Stimulated activated naive CD8-positive, alpha-beta T cell treated with anti-CD3 and anti-CD28 coated beads, Interleukin-15, amount 100 ng/mL, for 72 hours (primary cell): ENCODE data around the gene PLXDC2.

Source experiments
- ATAC-seq: fragments of 150-1000 bp; cut with Tn5 transposase; 2 replicates; pipeline ENCODE4 v1.10.0; 2021; ENCODE audit warnings: mild to moderate bottlenecking, moderate library complexity
- DNase-seq, 2 donors: peaks; one replicate each; pipeline ENCODE4 v3.0.0; 2021 to 2022
- H3K27ac Mint-ChIP-seq, 2 donors: one replicate each; pipeline ENCODE4 v1.8.0; 2022; ENCODE audit warnings: mild to moderate bottlenecking in 2 of 2, mixed read lengths in 2 of 2, moderate library complexity in 2 of 2
- H3K27me3 Mint-ChIP-seq: one replicate; pipeline ENCODE4 v1.8.0; 2022; ENCODE audit warnings: mixed read lengths
- H3K4me1 Mint-ChIP-seq: one replicate; pipeline ENCODE4 v1.8.0; 2022; ENCODE audit warnings: mild to moderate bottlenecking, mixed read lengths
- H3K4me3 Mint-ChIP-seq, 2 donors: one replicate each; pipeline ENCODE4 v1.8.0; 2022; ENCODE audit warnings: mild to moderate bottlenecking in 2 of 2, mixed read lengths in 2 of 2, moderate library complexity in 1 of 2
- H3K9me3 Mint-ChIP-seq, 2 donors: one replicate each; pipeline ENCODE4 v1.8.0; 2022; ENCODE audit warnings: mixed read lengths in 2 of 2

Gene PLXDC2

DNA sequence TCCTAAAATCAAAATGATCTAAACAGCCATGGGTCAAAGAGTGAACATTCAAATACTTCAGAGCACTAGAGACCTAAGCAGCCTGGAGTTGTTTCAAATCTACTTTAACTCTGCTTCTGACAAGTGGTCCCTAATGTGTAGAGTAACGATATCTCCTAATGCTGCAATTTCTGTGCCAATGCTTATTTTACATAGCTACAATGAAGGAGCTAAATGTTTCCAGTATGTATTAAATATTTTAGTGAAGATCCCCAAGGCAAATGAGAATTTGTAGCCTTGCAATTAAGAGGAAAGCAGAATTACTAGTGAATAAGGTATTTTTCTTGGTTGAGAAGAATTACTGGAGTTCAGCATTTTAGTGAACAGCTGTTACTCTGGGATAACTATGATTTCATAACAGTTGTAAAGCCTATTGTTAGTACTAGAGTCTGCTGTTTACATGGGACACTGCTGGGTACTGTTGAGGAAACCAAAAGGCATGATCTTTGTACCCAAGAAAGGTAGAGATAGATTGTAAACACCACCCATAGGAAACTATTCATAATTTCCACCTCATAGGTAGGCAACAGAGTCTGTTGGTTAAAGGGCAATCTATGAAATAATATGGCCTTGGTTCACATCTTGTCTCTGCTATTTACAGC, 271.9 kb downstream of the PLXDC2 start:
- Mint-ChIP-seq H3K9me3 (peaks cover 0 to 4% of the 10 kb centered on the region in 2 donors), H3K27me3 (no peaks in the 10 kb centered on the region), H3K4me1 (no peaks in the 10 kb centered on the region), H3K27ac (no peak overlapping the region), H3K4me3 (no peak overlapping the region)
- DNase-seq (no peak), ATAC-seq (no peak)

DNA sequence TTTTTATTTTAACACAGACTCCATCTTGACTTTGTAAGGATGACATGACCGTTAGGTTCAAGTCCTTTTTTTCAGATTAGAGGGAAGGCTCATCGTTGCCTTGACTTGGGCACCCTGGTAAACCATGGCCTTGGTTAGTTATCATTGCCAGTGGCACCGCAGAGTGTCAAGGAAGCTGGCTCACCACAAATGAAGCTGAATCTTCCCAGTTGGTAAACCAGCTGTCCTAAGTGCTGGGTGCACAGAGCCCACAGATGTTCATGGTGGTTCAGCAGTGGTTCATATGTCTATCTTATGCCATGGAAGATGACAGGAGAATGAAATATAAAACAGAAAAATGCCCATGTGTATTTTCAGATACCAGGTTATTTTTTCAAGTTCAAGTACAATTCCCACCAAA, 273.6 kb downstream of the PLXDC2 start:
- no peaks in the 10 kb centered on the region for H3K4me1 Mint-ChIP-seq
- H3K9me3 Mint-ChIP-seq: peaks cover 0 to 4% of the 10 kb centered on the region in 2 donors
- no peaks in the 10 kb centered on the region for H3K27me3 Mint-ChIP-seq
- ATAC-seq (no peak), DNase-seq (no peak)
- no peak overlapping the region for H3K27ac Mint-ChIP-seq
- no peak overlapping the region for H3K4me3 Mint-ChIP-seq

DNA sequence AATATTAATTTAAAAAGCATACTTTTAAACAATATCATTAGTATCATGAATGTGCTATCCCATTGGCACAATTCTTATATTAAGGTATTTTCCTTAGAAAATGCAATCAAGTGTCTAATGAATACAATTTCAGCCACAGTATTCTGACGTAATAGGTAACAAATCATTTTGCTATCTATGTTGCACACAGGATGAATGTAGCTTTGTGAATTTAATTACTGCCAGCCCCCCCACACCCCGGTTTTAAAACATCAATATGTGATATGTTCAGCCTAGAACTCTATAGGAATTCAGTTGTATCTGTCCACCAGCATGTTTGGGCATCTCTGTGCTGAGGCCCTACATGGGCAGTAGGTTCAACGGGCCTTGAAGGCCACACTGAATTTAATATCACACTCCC, 274.6 kb downstream of the PLXDC2 start:
- Mint-ChIP-seq H3K27me3 (no peaks in the 10 kb centered on the region), H3K4me1 (no peaks in the 10 kb centered on the region), H3K4me3 (no peak overlapping the region), H3K27ac (no peak overlapping the region), H3K9me3 (peaks cover 0 to 4% of the 10 kb centered on the region in 2 donors)
- no peak for DNase-seq
- no peak for ATAC-seq

DNA sequence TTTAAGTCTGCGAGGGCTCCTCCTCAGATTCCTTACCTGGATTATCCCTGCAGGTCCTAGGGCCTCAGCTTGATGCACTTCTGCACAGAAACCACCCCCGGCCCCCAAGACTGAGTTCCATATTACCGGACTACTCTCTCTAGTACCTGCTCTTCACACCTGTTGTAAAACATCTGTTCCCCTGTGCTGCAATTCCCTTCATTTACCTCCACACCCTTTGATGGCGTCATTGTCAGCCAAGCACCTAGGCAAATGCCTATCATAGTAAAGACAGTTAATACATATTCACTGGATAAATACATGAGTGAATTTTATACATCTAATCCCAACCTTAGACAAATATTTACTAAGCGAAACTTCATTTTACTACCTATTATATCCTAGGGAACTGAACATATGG, 275.5 kb downstream of the PLXDC2 start:
- no peaks in the 10 kb centered on the region for H3K4me1 Mint-ChIP-seq
- H3K27ac Mint-ChIP-seq: no peak overlapping the region
- H3K27me3 Mint-ChIP-seq: no peaks in the 10 kb centered on the region
- no peak for DNase-seq
- no peak for ATAC-seq
- H3K4me3 Mint-ChIP-seq: no peak overlapping the region
- H3K9me3 Mint-ChIP-seq: peaks cover 0 to 4% of the 10 kb centered on the region in 2 donors

DNA sequence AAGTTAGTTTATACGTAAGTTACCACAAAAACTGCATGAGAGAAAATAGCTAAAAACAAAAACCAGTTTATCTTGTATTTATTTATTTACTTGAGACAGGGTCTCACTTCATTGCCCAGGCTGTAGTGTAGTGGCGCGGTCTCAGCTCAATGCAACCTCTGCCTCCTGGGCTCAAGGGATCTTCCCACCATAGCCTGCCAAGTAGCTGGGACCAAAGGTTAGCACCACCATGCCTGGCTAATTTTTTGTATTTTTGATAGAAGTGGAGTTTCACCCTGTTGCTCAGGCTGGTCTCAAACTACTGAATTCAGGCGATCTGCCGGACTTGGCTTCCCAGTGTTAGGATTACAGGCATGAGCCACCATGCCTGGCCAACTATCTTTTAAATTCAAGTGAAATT, 277.4 kb downstream of the PLXDC2 start:
- Mint-ChIP-seq H3K4me1 (no peaks in the 10 kb centered on the region), H3K27ac (no peak overlapping the region), H3K27me3 (no peaks in the 10 kb centered on the region), H3K9me3 (peaks cover 0 to 4% of the 10 kb centered on the region in 2 donors), H3K4me3 (no peak overlapping the region)
- DNase-seq (no peak), ATAC-seq (no peak)

DNA sequence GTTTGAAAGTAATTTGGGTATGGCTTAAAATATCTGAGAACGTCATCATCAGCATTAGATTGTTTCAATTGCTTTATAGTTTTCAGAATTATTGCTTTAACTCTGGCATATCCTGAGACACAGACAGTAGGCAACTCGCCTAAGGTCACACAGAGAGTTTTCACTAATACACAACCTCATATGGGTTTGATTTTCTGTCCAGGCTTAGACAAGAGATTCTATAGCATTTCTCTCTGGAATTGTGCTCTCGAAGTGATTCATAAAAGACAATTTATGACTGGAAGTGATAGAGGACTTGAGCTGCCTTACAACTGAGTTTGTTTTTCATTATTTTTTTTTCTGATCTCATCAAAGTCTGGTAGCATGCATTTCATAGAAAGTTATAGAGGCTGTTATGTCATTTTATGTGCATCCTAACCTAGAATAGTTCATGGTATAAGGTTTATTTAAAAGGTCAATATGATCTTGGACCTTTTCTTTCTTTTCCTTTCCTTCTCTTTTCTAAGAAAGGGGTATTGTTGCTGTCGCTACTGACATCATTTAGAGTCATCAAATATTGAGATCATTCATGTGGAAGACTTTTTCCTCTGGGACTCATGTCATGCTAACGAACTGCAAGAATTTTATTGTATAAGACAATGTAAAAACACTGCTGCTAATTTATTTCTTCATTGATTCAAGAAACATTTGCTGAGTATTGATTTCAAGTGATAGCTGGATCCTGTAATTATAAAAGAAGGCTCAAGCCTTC, 278.2 kb downstream of the PLXDC2 start:
- Mint-ChIP-seq H3K27ac (no peak overlapping the region), H3K27me3 (no peaks in the 10 kb centered on the region), H3K4me3 (no peak overlapping the region), H3K9me3 (peaks cover 0 to 4% of the 10 kb centered on the region in 2 donors), H3K4me1 (no peaks in the 10 kb centered on the region)
- ATAC-seq (no peak), DNase-seq (no peak)

DNA sequence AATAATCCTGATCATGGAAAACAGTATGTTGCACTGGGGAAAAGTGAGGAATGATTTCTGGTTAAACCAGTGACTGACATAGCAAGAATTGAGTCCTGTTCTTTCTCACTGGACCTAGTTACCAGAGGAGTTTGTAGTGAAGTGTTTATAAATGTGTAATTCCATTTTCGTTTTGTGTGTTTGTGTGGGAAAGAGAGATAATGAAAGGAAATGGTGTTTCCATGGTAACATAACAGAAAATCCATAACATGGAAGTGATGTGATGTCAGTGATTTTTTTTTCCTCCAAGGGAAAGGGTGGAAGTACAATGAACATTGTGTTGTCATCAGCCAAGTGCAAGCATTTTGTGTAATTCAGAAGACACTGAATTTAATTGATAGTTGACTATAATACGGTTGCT, 283.9 kb downstream of the PLXDC2 start:
- Mint-ChIP-seq H3K9me3 (peaks cover 8 to 11% of the 10 kb centered on the region in 2 donors), H3K27ac (no peak overlapping the region), H3K27me3 (no peaks in the 10 kb centered on the region), H3K4me3 (no peak overlapping the region), H3K4me1 (no peaks in the 10 kb centered on the region)
- no peak for DNase-seq
- ATAC-seq: no peak

DNA sequence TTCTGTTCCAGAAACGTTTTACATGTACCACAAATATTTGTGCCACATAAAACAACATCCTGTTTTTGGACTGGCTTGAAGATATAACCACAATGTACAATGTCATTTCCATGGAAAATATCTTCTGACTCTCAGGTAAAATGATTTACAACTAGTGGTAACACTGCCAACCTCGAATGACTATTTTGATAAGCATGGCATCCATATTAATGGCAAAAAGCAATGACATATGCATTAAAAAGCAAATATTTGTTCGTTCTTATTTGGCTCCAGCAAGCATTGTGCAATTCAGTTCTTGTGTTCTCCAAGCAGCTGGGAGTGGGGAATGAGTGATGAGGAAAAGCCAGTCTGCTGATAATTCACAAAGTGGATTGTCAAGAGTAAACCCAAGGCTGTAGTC, 289.0 kb downstream of the PLXDC2 start:
- H3K27me3 Mint-ChIP-seq: no peaks in the 10 kb centered on the region

DNA sequence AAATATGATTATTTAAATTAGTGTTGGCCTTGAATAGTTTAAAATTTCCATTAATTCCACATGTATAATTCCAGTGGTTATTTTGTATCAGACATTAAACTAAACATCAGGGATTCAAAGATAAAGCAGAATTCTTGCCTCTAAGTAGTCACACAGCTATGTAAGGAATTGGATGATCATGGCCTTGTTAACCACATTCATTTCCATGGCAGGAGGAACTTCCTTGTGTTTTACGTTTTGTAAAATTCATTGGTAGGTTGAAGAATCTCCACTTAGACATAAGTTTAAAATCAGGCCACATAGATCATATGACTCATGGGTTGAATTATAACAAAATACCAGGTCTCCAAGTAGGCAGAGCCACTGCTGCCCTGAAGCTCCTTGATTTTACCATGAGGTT, 289.7 kb downstream of the PLXDC2 start:
- Mint-ChIP-seq H3K27me3 (no peaks in the 10 kb centered on the region), H3K27ac (no peak overlapping the region), H3K4me1 (no peaks in the 10 kb centered on the region), H3K4me3 (no peak overlapping the region), H3K9me3 (peaks cover 8 to 11% of the 10 kb centered on the region in 2 donors)
- ATAC-seq (no peak), DNase-seq (no peak)

More for the DNA sequence above, 289.0 kb downstream of the PLXDC2 start:
- H3K27ac Mint-ChIP-seq: no peak overlapping the region
- DNase-seq (no peak), ATAC-seq (no peak)
- peaks cover 8 to 11% of the 10 kb centered on the region in 2 donors for H3K9me3 Mint-ChIP-seq
- no peak overlapping the region for H3K4me3 Mint-ChIP-seq
- no peaks in the 10 kb centered on the region for H3K4me1 Mint-ChIP-seq

DNA sequence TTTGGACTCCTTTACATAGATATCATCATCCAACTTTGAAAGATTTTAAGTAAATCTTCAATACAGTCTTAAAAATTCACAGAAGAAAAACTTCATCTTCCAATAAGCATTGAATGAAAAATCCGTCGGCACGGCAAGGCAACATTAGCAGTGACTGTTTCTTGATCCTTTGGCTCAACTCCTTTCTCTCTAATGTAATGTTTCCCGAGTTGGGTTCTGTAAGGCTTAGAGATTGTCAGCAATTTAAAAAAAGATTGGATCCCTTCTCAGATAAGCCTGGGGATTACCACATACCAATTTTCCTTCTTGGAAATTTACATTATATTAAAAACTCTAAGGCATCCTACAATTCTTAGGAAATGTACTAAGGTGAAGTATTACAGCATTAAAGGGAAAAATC, 291.8 kb downstream of the PLXDC2 start:
- Mint-ChIP-seq H3K4me3 (no peak overlapping the region), H3K4me1 (no peaks in the 10 kb centered on the region), H3K27me3 (no peaks in the 10 kb centered on the region), H3K9me3 (peaks cover 4 to 10% of the 10 kb centered on the region in 2 donors), H3K27ac (no peak overlapping the region)
- ATAC-seq: no peak
- DNase-seq: no peak

DNA sequence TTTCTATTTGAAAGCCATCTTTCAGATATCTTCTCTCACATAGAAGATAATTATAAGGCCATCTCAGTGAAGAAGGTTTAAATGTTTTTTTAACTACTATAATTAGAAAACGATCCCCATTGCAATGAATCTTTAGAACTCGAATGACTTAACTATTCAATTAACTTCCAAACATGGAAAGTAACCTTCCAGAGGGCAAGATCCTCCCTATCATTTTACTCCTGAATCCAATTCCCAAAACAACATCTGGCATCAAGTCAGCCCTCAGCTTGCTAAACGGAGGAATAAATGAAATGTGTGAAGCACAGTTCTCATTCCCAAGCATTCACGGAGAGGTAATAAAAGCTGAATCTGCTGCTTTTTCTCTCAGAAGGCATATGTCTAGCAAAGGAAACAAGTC, 293.4 kb downstream of the PLXDC2 start:
- no peak overlapping the region for H3K4me3 Mint-ChIP-seq
- ATAC-seq: no peak
- no peak overlapping the region for H3K27ac Mint-ChIP-seq
- H3K9me3 Mint-ChIP-seq: peaks cover 0 to 6% of the 10 kb centered on the region in 2 donors
- H3K4me1 Mint-ChIP-seq: no peaks in the 10 kb centered on the region
- no peak for DNase-seq
- H3K27me3 Mint-ChIP-seq: no peaks in the 10 kb centered on the region

DNA sequence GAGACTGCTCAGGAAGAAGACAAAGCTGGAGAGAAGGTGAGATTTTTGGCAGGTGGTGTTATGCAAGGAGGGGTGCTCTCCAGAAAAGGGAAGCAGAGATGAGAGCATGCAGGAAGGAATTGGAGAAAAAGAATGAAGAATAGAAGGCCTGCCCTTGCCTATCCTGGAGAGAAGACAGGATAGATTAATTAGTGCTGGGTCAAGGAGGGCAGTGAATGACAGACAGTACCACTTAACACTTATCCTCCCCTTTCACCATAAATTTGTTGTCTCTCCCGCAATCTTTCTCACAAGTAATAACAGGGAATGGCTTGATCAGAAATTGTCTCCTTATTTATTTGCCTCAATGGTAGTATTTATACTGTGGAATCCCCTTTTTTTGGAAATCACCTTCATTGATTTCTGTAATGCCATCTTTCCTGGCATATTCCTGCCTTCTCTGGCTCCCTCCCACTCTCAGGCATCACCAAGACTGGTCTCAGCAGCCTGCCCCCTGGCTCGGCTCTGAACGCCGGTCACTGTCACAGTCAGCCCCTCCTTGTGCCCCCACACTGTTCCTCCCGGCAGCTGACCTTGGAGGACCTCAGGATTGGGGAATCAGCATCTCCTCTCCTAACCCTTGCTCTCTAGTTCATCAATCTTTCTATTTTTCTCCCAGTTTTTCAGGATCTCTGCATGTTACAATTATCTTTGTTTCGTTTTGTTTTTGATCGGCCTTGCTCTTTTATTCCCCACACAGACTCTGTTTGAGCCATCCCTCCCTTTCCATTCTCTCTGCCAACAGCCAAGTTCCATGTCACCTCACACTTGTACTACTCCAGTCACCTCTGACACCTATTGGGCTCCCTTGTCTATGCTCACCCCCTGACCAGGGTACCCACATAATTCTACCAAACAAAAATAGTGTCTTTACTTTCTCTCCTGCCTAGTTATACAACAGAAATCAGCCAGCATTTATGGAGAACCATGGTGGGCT, 294.2 kb downstream of the PLXDC2 start:
- Mint-ChIP-seq H3K27ac (no peak overlapping the region), H3K27me3 (no peaks in the 10 kb centered on the region), H3K9me3 (peaks cover 0 to 6% of the 10 kb centered on the region in 2 donors), H3K4me1 (no peaks in the 10 kb centered on the region), H3K4me3 (no peak overlapping the region)
- DNase-seq (no peak), ATAC-seq (no peak)

DNA sequence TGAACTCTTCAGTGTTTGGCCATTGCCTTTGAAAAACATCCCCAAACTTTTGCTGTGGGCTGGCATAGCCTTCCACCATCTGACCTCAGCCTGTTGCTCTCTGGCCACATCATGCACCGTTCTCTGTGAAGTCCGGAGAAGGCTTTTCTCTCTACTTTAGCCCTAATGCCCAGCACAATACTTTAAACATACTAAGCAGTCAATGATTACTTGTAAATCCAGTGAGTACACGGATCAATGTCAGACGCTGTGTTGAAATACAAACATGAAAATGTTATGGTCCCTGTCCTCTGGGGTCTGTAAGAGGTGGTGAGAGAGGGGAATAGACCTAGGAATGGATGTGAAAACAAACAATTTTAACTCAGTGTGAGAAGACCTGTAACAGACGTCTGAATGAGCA, 297.9 kb downstream of the PLXDC2 start:
- H3K27ac Mint-ChIP-seq: no peak overlapping the region
- no peak for ATAC-seq
- H3K27me3 Mint-ChIP-seq: no peaks in the 10 kb centered on the region

DNA sequence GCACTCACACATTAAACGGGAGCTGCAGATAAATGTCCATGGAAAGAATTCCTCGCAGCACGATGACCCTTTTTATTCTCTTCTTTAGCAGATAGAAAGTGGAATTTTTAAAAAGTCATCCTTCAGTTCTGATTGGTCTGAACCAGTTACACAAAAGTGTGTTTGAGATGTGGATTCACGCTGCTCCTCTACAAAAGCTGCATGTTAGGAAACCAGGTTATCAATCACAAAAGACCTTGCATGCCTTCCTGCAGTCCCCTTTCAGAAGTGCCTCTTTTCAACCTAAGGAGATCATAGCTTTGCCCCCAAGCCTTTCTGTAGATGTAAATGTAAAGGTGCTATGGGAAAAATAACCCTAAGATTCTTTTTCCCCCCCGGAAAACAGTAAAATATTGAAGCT, 299.7 kb downstream of the PLXDC2 start:
- no peak for DNase-seq
- Mint-ChIP-seq H3K4me1 (no peaks in the 10 kb centered on the region), H3K9me3 (peaks cover 0 to 6% of the 10 kb centered on the region in 2 donors), H3K4me3 (no peak overlapping the region), H3K27ac (no peak overlapping the region), H3K27me3 (no peaks in the 10 kb centered on the region)
- no peak for ATAC-seq

More for the DNA sequence above, 297.9 kb downstream of the PLXDC2 start:
- no peak for DNase-seq
- H3K9me3 Mint-ChIP-seq: peaks cover 0 to 6% of the 10 kb centered on the region in 2 donors
- H3K4me1 Mint-ChIP-seq: no peaks in the 10 kb centered on the region
- no peak overlapping the region for H3K4me3 Mint-ChIP-seq

DNA sequence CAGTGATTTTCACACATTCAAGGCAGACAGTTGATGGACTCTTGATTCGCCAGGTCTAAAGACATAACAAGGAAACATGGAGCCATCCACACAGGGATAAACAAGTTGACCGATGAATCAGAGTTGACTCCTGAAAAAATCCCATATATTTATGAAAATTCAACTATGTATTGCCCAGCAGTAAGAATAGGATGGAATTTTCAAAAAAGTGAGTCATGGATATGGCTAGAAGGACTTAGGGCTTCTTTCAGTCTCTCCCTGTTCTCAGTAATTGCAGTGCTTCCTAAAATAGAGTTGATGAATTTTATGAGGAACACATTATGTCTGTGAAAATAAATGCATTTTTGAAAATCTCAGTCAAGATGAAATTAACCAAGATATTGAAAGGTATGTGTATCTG, 301.2 kb downstream of the PLXDC2 start:
- H3K27me3 Mint-ChIP-seq: no peaks in the 10 kb centered on the region
- H3K9me3 Mint-ChIP-seq: peaks cover 0 to 6% of the 10 kb centered on the region in 2 donors
- DNase-seq (no peak), ATAC-seq (no peak)
- H3K4me3 Mint-ChIP-seq: no peak overlapping the region
- no peak overlapping the region for H3K27ac Mint-ChIP-seq
- H3K4me1 Mint-ChIP-seq: no peaks in the 10 kb centered on the region

DNA sequence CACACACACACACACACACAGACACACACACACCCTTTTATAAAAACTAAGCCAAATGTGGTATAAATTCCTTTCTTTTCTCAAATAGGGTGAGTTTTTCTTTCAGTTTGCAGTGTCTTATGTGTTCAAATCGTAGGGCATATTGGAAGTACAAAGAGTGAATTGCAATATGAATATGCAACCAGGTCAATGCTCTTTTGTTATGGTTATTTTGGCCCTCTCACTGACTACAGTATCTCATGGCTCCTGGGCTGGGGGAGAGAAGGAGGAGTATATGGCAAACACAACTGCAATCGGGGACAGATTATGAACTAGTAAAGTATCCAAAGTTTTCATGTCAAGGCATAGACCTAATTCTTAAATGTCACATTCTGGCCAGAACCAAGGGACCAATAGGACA, 301.9 kb downstream of the PLXDC2 start:
- no peak for ATAC-seq
- peaks cover 0 to 6% of the 10 kb centered on the region in 2 donors for H3K9me3 Mint-ChIP-seq
- H3K4me1 Mint-ChIP-seq: no peaks in the 10 kb centered on the region
- no peak for DNase-seq
- H3K27me3 Mint-ChIP-seq: no peaks in the 10 kb centered on the region
- H3K27ac Mint-ChIP-seq: no peak overlapping the region
- no peak overlapping the region for H3K4me3 Mint-ChIP-seq
